ENCODE data around the gene GPR84. TPM values are rescaled to one million over a fixed set of nuclear protein-coding genes. Genes with fewer than 3 reads are reported as not detected.

Gene GPR84
- total and polyA plus RNA-seq, 9 of the 15 experiments (the other 6 are each of a cell fraction or from before 2014, with no cell fraction given): 0.07 to 0.18 (median 0.11) TPM; not detected in 5

DNA sequence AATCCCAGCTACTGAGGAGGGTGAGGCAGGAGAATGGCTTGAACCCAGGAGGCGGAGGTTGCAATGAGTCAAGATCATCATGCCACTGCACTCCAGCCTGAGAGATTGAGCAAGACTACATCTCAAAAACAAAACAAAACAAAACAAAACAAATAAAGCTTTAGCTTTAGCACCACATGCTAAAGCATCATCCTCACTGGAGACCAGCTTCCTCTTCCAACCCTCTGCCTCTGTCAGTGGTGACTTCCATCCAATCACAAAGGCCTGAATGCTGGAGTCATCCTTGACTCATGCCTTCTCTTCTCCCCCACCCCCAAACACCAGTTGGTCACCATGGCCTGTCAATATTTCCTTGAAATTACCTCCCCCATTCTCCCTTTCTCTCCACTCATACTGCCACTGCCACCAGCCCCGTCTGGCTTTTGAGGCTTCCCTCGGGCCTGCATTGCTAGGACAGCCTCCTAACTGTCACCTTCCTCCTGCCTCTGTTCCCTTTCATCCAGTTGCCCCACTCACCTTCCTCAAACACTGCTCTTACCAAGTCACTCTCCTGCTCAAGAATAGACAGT, 18.8 kb upstream of the GPR84 start (continued):
- TF ChIP-seq, protein P1, sequence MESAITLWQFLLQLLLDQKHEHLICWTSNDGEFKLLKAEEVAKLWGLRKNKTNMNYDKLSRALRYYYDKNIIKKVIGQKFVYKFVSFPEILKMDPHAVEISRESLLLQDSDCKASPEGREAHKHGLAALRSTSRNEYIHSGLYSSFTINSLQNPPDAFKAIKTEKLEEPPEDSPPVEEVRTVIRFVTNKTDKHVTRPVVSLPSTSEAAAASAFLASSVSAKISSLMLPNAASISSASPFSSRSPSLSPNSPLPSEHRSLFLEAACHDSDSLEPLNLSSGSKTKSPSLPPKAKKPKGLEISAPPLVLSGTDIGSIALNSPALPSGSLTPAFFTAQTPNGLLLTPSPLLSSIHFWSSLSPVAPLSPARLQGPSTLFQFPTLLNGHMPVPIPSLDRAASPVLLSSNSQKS (CRISPR knock-in tag; IDR thresholded peaks at IDR 0.05): no peak
- TF ChIP-seq CTBP1 (IDR thresholded peaks at IDR 0.05; ENCODE audit: borderline replicate concordance) (0 out of 2 replicates have a peak, but pooled peaks have one; percentile 39), PTRF (tag; IDR thresholded peaks at IDR 0.05) (no peak), L3MBTL2 (IDR thresholded peaks at IDR 0.05) (no peak), MCM2 (IDR thresholded peaks at IDR 0.05; ENCODE audit: low read depth) (no peak), POLR2H (tag; IDR thresholded peaks at IDR 0.05; ENCODE audit: low read depth) (no peak), CBFA2T3 (IDR thresholded peaks at IDR 0.05) (0 out of 2 replicates have a peak, but pooled peaks have one; percentile 7), RHOXF2B (CRISPR knock-in tag; conservative IDR thresholded peaks at IDR 0.05) (no peak), IRF2 (CRISPR knock-in tag; IDR thresholded peaks at IDR 0.05) (no peak), ZNF3 (CRISPR knock-in tag; IDR thresholded peaks at IDR 0.05) (no peak), RBM17 (IDR thresholded peaks at IDR 0.05; ENCODE audit: borderline replicate concordance, low read depth, low read length) (no peak), EGR1 (conservative IDR thresholded peaks at IDR 0.05) (0 out of 2 replicates have a peak, but pooled peaks have one; percentile 27), DNMT1 (IDR thresholded peaks at IDR 0.05) (no peak), MTA1 (IDR thresholded peaks at IDR 0.05; ENCODE audit: borderline replicate concordance) (no peak), PPARD (CRISPR knock-in tag; IDR thresholded peaks at IDR 0.05) (no peak), HDAC2 (IDR thresholded peaks at IDR 0.05) (no peak), DIDO1 (tag; IDR thresholded peaks at IDR 0.05; ENCODE audit: low read depth) (no peak), MTA2 (IDR thresholded peaks at IDR 0.05; ENCODE audit: low read depth) (no peak), DMBX1 (CRISPR knock-in tag; IDR thresholded peaks at IDR 0.05; ENCODE audit: borderline replicate concordance) (no peak), RFX5 (IDR thresholded peaks at IDR 0.05; ENCODE audit: low read depth, low read length) (no peak), GTF2A2 (tag; IDR thresholded peaks at IDR 0.05) (no peak), ZNF507 (tag; conservative IDR thresholded peaks at IDR 0.05) (no peak), ZNF668 (CRISPR knock-in tag; IDR thresholded peaks at IDR 0.05) (no peak), NFE2 (IDR thresholded peaks at IDR 0.05; ENCODE audit: low read depth) (no peak)
- TF ChIP-seq, protein P2, sequence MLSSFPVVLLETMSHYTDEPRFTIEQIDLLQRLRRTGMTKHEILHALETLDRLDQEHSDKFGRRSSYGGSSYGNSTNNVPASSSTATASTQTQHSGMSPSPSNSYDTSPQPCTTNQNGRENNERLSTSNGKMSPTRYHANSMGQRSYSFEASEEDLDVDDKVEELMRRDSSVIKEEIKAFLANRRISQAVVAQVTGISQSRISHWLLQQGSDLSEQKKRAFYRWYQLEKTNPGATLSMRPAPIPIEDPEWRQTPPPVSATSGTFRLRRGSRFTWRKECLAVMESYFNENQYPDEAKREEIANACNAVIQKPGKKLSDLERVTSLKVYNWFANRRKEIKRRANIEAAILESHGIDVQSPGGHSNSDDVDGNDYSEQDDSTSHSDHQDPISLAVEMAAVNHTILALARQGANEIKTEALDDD (IDR thresholded peaks at IDR 0.05): no peak
- TF ChIP-seq, protein P3, sequence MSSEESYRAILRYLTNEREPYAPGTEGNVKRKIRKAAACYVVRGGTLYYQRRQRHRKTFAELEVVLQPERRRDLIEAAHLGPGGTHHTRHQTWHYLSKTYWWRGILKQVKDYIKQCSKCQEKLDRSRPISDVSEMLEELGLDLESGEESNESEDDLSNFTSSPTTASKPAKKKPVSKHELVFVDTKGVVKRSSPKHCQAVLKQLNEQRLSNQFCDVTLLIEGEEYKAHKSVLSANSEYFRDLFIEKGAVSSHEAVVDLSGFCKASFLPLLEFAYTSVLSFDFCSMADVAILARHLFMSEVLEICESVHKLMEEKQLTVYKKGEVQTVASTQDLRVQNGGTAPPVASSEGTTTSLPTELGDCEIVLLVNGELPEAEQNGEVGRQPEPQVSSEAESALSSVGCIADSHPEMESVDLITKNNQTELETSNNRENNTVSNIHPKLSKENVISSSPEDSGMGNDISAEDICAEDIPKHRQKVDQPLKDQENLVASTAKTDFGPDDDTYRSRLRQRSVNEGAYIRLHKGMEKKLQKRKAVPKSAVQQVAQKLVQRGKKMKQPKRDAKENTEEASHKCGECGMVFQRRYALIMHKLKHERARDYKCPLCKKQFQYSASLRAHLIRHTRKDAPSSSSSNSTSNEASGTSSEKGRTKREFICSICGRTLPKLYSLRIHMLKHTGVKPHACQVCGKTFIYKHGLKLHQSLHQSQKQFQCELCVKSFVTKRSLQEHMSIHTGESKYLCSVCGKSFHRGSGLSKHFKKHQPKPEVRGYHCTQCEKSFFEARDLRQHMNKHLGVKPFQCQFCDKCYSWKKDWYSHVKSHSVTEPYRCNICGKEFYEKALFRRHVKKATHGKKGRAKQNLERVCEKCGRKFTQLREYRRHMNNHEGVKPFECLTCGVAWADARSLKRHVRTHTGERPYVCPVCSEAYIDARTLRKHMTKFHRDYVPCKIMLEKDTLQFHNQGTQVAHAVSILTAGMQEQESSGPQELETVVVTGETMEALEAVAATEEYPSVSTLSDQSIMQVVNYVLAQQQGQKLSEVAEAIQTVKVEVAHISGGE (CRISPR knock-in tag; IDR thresholded peaks at IDR 0.05): no peak

All from K562 (cell line).